22Rv1 (cell line): ENCODE results near the gene CLDN5.

Experiments
- H3K27ac ChIP-seq: fragments of 450-650 bp; 2 replicates; pipeline ENCODE4 v1.5.1; 2017
- ZFX ChIP-seq: fragments of 450-650 bp; IDR thresholded peaks from 2 replicates; pipeline ENCODE4 v1.6.1; 2017; ENCODE audit warnings: antibody characterized with exemption, borderline replicate concordance
- TF ChIP-seq, protein P1 (sequence below): fragments of 450-650 bp; IDR thresholded peaks from 2 replicates; pipeline ENCODE4 v1.5.1; 2017; ENCODE audit warnings: mild to moderate bottlenecking

CLDN5 gene

GRCh38 chr22:19546680-19547079 is 22.5 kb upstream of the CLDN5 start:
- TF ChIP-seq, protein P1, sequence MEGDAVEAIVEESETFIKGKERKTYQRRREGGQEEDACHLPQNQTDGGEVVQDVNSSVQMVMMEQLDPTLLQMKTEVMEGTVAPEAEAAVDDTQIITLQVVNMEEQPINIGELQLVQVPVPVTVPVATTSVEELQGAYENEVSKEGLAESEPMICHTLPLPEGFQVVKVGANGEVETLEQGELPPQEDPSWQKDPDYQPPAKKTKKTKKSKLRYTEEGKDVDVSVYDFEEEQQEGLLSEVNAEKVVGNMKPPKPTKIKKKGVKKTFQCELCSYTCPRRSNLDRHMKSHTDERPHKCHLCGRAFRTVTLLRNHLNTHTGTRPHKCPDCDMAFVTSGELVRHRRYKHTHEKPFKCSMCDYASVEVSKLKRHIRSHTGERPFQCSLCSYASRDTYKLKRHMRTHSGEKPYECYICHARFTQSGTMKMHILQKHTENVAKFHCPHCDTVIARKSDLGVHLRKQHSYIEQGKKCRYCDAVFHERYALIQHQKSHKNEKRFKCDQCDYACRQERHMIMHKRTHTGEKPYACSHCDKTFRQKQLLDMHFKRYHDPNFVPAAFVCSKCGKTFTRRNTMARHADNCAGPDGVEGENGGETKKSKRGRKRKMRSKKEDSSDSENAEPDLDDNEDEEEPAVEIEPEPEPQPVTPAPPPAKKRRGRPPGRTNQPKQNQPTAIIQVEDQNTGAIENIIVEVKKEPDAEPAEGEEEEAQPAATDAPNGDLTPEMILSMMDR = no peak
- TF ChIP-seq ZFX = no peak

GRCh38 chr22:19545935-19546207 is 21.7 kb upstream of the CLDN5 start:
- no peak for TF ChIP-seq ZFX
- TF ChIP-seq, protein P1 = no peak
- no peak overlapping the region for H3K27ac ChIP-seq

More at GRCh38 chr22:19546680-19547079, 22.5 kb upstream of the CLDN5 start:
- no peak overlapping the region for H3K27ac ChIP-seq

DNA sequence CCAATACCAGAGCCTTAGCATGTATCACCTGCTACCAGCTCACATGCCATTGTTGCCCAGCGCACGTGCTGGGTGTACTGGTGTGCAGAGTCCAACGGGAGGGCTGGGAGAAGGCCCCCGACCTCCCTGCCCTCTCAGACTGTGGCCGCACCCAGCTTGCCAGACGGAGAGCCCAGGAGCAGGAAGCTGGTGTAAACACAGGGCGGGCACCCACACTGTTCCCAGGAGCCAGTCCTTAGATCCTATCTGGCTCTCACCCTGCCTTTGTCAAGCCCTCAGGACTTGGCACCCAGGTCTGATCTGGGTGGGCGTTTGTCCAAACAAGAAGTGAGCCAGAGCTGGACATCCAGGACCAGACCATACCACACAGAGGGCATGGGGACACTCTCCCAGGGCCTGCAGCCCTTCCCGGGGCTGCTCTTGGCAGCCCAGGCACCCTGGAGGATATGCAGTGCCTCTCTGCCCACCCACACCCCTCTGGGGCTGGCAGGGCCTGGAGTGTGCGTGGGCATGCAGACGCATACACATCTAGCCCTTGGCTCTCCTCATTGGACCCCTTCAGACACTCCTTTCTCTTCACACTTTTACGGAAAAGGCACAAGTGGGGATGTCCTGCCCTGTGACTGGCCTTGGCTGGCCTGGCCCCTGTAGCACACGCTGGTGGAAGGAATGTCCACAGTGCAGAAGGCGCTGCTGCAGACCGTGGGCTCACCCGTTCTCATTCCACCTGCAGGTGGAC is 19.9 kb upstream of the CLDN5 start:
- no peak for TF ChIP-seq ZFX
- TF ChIP-seq, protein P1 = no peak
- no peak overlapping the region for H3K27ac ChIP-seq

- TF ChIP-seq, protein P1 = no peak
- TF ChIP-seq ZFX = no peak
- H3K27ac ChIP-seq = no peak overlapping the region
Observed at GRCh38 chr22:19540394-19540793, 16.2 kb upstream of the CLDN5 start.

DNA sequence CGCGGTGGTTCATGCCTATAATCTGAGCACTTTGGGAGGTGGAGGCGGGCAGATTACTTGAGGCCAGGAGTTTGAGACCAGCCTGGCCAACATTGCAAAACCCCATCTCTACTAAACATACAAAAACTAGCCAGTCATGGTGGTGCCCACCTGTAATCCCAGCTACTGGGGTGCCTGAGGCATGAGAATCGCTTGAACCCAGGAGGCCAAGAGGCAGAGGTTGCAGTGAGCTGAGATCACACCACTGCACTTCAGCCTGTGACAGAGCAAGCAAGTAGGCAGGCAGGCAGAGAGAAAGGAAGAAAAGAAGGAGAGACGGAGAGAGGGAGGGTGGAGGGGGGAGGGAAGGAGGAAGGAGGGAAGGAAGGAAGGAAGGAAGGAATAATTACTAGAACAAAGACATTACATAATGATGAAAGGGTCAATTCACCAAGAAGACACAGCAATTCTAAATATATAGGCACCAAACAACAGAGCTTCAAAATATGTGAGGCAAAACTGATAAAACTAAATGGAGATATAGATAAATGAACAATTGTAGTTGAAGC is 13.8 kb upstream of the CLDN5 start:
- TF ChIP-seq, protein P1 = no peak
- TF ChIP-seq ZFX = no peak
- H3K27ac ChIP-seq = no peak overlapping the region

GRCh38 chr22:19536564-19536963 is 12.4 kb upstream of the CLDN5 start:
- H3K27ac ChIP-seq = no peak overlapping the region
- TF ChIP-seq ZFX = no peak
- TF ChIP-seq, protein P1 = no peak

- no peak overlapping the region for H3K27ac ChIP-seq
- no peak for TF ChIP-seq ZFX
Observed at GRCh38 chr22:19535001-19535400, 10.8 kb upstream of the CLDN5 start.
